Activated CD4-positive, alpha-beta memory T cell treated with anti-CD3 and anti-CD28 coated beads for 36 hours (primary cell): ENCODE data around the gene PDE4B. TPM values are rescaled to one million over a fixed set of nuclear protein-coding genes. Genes with fewer than 3 reads are reported as not detected.

Source experiments
- CTCF ChIA-PET: fragments of 350-600 bp; sonication (Branson Sonifier 250); formaldehyde crosslinking; loops from one replicate; lab custom pipeline; 2021; ENCODE audit warnings: antibody characterized with exemption, inconsistent platforms; lab: Charles Lee
- POLR2A ChIA-PET: fragments of 350-600 bp; sonication (Branson Sonifier 250); formaldehyde crosslinking; loops from one replicate; lab custom pipeline; 2021; ENCODE audit warnings: antibody characterized with exemption; lab: Charles Lee
- DNase-seq: peaks from one replicate; pipeline ENCODE4 v3.0.0-alpha.2; 2020
- H3K27ac Mint-ChIP-seq: one replicate; pipeline ENCODE4 v1.8.0; 2021; ENCODE audit warnings: mixed read lengths
- H3K27me3 Mint-ChIP-seq: one replicate; pipeline ENCODE4 v1.8.0; 2021; ENCODE audit warnings: mixed read lengths
- H3K36me3 Mint-ChIP-seq: one replicate; pipeline ENCODE4 v1.8.0; 2021; ENCODE audit warnings: mixed read lengths
- H3K4me1 Mint-ChIP-seq: one replicate; pipeline ENCODE4 v1.8.0; 2021; ENCODE audit warnings: low read depth, mixed read lengths
- H3K4me3 Mint-ChIP-seq: one replicate; pipeline ENCODE4 v1.8.0; 2021; ENCODE audit warnings: mild to moderate bottlenecking, mixed read lengths
- H3K9me3 Mint-ChIP-seq: one replicate; pipeline ENCODE4 v1.8.0; 2021; ENCODE audit warnings: mixed read lengths
- intact Hi-C: fragments of 100-400 bp; cut with micrococcal nuclease; formaldehyde crosslinking; loops from one replicate; pipeline ENCODE4 v1.15.1; 2023
- total RNA-seq, 2 experiments: library from RNA; stranded (reverse); gene quantifications; one replicate each; pipeline ENCODE4 v1.2.3, GENCODE V29; 2021

The PDE4B gene
- total RNA-seq, 2 experiments from 2014 or later: 34.7 to 38.3 TPM

- POLR2A ChIA-PET: interaction anchor here (0.8 to 2.9 kb wide), 13 partner anchors 8 to 162 kb away, joined by 3 to 29 read pairs (median 7); no protein-coding TSS in a partner anchor
- CTCF ChIA-PET: interaction anchor here (0.8 to 2.9 kb wide), 14 partner anchors 11 to 170 kb away, joined by 3 to 22 read pairs (median 4); no protein-coding TSS in a partner anchor
- Mint-ChIP-seq H3K27ac (peak overlapping the region; percentile 65), H3K9me3 (no peaks in the 10 kb centered on the region), H3K36me3 (no peaks in the 10 kb centered on the region), H3K4me3 (peak overlapping the region; percentile 49), H3K4me1 (peaks cover 88% of the 10 kb centered on the region), H3K27me3 (no peaks in the 10 kb centered on the region)
- intact Hi-C loops: loop anchor here (1.0 kb wide), 1 partner anchor 8 kb away; no protein-coding TSS in a partner anchor
- no peak for DNase-seq
These were observed 482.4 kb downstream of the PDE4B start for GRCh38 chr1:66275083-66275482.

DNA sequence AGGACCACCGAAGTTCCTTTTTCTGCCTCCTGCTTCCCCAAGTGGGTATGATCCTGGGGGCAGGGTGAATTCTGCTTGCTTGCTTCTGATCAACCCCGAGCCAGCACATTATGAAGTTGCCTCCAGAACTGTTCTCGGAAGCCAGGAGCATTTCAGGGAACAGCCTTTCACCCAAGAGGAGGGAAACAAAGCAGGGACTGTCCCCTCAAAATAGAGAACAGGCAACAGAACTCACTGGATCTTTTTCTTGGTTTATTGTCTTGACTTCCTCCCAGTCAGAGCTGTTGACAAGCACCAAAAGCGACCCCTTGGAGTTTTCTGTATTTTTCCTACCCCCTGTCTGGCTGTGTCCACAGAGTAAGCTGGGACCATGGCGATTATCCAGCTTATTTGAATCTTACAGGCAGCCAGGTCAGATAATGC, 482.9 kb downstream of the PDE4B start:
- DNase-seq: peak; percentile 57
- ChIA-PET CTCF (interaction anchor here (0.6 to 2.9 kb wide), 13 partner anchors 14 to 170 kb away, joined by 3 to 22 read pairs (median 4); no protein-coding TSS in a partner anchor), POLR2A (interaction anchor here (0.9 to 2.9 kb wide), 14 partner anchors 15 to 171 kb away, joined by 3 to 29 read pairs (median 6); no protein-coding TSS in a partner anchor)
- intact Hi-C loops: loop anchor here (1.0 kb wide), 3 partner anchors 8 to 99 kb away; no protein-coding TSS in a partner anchor
- H3K4me3 Mint-ChIP-seq: peak overlapping the region; percentile 49
- H3K36me3 Mint-ChIP-seq: no peaks in the 10 kb centered on the region
- peaks cover 88% of the 10 kb centered on the region for H3K4me1 Mint-ChIP-seq
- H3K9me3 Mint-ChIP-seq: no peaks in the 10 kb centered on the region
- H3K27ac Mint-ChIP-seq: peak overlapping the region; percentile 65
- H3K27me3 Mint-ChIP-seq: no peaks in the 10 kb centered on the region

GRCh38 chr1:66276218-66276617, 483.5 kb downstream of the PDE4B start:
- Mint-ChIP-seq H3K9me3 (no peaks in the 10 kb centered on the region), H3K27me3 (no peaks in the 10 kb centered on the region), H3K4me3 (peak overlapping the region; percentile 49)

GRCh38 chr1:66278260-66279021, 485.7 kb downstream of the PDE4B start:
- intact Hi-C loops: no loop called here
- Mint-ChIP-seq H3K27ac (peak overlapping the region; percentile 15), H3K27me3 (no peaks in the 10 kb centered on the region), H3K4me3 (no peak overlapping the region), H3K4me1 (peaks cover 89% of the 10 kb centered on the region), H3K9me3 (no peaks in the 10 kb centered on the region), H3K36me3 (no peaks in the 10 kb centered on the region)
- POLR2A ChIA-PET: interaction anchor here (0.9 kb wide), 1 partner anchor 72 kb away, joined by 3 read pairs; no protein-coding TSS in a partner anchor
- no peak for DNase-seq
- CTCF ChIA-PET: interaction anchor here (0.9 to 2.2 kb wide), 6 partner anchors 21 to 166 kb away, joined by 3 to 5 read pairs (median 3); no protein-coding TSS in a partner anchor

More at GRCh38 chr1:66276218-66276617, 483.5 kb downstream of the PDE4B start:
- ChIA-PET CTCF (interaction anchor here (0.6 to 2.9 kb wide), 8 partner anchors 14 to 169 kb away, joined by 3 to 22 read pairs (median 4); no protein-coding TSS in a partner anchor), POLR2A (interaction anchor here (0.8 to 2.9 kb wide), 12 partner anchors 15 to 170 kb away, joined by 3 to 29 read pairs (median 6); no protein-coding TSS in a partner anchor)
- Mint-ChIP-seq H3K27ac (peak overlapping the region; percentile 65), H3K4me1 (peaks cover 87% of the 10 kb centered on the region), H3K36me3 (no peaks in the 10 kb centered on the region)
- DNase-seq: peak; percentile 44
- intact Hi-C loops: loop anchor here (1.0 kb wide), 2 partner anchors 70 to 98 kb away; no protein-coding TSS in a partner anchor

DNA sequence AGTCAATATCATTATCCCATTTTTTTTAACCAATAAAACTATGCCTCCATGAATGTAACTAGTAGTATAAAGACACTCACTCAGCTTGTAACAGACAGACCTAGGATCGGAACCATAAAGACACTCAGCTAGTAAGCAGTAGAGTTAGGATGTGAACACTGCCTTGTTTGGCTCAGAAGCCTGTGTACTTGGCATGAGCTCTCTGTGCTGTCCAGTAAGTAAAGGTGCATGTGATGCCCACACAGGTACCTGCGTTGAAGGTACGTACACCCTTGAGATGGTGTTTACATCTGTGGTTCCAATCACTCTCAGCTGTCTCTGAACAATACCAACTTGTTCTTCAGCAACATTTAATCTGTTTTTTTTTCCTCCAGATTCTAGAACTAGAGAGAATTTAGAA, 489.1 kb downstream of the PDE4B start:
- POLR2A ChIA-PET: interaction anchor here (0.8 to 2.8 kb wide), 14 partner anchors 13 to 89 kb away, joined by 3 to 20 read pairs (median 6); no protein-coding TSS in a partner anchor
- intact Hi-C loops: loop anchor here (1.0 to 10.0 kb wide), 15 partner anchors 19 to 1403 kb away; partner anchors contain the start of genes DNAI4, GADD45A and MIER1
- DNase-seq: no peak
- Mint-ChIP-seq H3K4me3 (no peak overlapping the region), H3K27me3 (no peaks in the 10 kb centered on the region), H3K36me3 (no peaks in the 10 kb centered on the region), H3K27ac (peak overlapping the region; percentile 76), H3K9me3 (no peaks in the 10 kb centered on the region), H3K4me1 (peaks cover 89% of the 10 kb centered on the region)
- CTCF ChIA-PET: interaction anchor here (0.7 to 2.9 kb wide), 17 partner anchors 9 to 164 kb away, joined by 3 to 26 read pairs (median 5); no protein-coding TSS in a partner anchor

GRCh38 chr1:66282343-66282852, 489.7 kb downstream of the PDE4B start:
- peak overlapping the region; percentile 76 for H3K27ac Mint-ChIP-seq
- DNase-seq: peak; percentile 80
- no peaks in the 10 kb centered on the region for H3K27me3 Mint-ChIP-seq
- H3K4me1 Mint-ChIP-seq: peaks cover 87% of the 10 kb centered on the region
- no peaks in the 10 kb centered on the region for H3K36me3 Mint-ChIP-seq
- intact Hi-C loops: loop anchor here (1.0 to 10.0 kb wide), 15 partner anchors 19 to 1402 kb away; partner anchors contain the start of genes DNAI4, GADD45A and MIER1
- H3K9me3 Mint-ChIP-seq: no peaks in the 10 kb centered on the region
- POLR2A ChIA-PET: interaction anchor here (0.6 to 2.8 kb wide), 15 partner anchors 12 to 92 kb away, joined by 3 to 20 read pairs (median 5); no protein-coding TSS in a partner anchor
- CTCF ChIA-PET: interaction anchor here (0.7 to 2.9 kb wide), 18 partner anchors 8 to 163 kb away, joined by 3 to 26 read pairs (median 4); no protein-coding TSS in a partner anchor
- H3K4me3 Mint-ChIP-seq: no peak overlapping the region

DNA sequence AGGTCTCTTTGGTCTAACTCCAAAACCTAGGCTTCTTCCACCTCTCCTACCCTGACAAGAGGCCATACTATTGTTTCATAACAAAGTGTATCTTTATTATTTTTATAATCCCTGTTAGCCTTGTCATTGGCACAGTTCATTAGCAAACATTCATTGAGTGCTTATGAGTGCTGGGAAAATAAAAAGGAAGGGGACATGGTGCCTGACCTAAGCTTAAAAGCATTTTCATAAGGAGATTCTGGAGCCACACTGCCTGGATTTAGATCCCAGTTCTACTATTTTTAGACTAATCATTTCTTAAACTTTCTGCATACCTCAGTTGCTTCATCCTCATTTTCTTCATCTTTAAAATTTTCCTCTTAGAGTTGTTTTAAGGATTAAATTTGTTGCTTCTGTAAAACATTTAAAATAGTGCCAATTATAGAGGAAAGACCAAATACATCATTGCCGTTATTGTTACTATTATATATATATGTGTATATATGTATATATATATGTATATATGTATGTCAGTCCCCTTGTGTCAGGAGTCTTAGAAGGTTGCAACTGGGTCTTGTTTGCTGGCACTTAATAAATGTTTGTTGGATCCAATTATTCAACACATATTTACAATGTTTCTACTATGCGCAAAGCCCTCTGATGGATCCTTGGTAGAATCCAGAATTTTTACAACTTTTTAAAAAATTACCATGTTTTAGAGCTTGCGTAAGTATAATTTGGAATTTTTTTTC, 490.4 kb downstream of the PDE4B start:
- CTCF ChIA-PET: interaction anchor here (0.9 to 2.9 kb wide), 16 partner anchors 7 to 162 kb away, joined by 3 to 26 read pairs (median 6); no protein-coding TSS in a partner anchor
- intact Hi-C loops: loop anchor here (1.0 to 10.0 kb wide), 18 partner anchors 8 to 1402 kb away; partner anchors contain the start of genes DNAI4, GADD45A and MIER1
- H3K4me1 Mint-ChIP-seq: peaks cover 84% of the 10 kb centered on the region
- H3K27ac Mint-ChIP-seq: peak overlapping the region; percentile 87
- DNase-seq: no peak
- POLR2A ChIA-PET: interaction anchor here (0.6 to 2.8 kb wide), 15 partner anchors 8 to 92 kb away, joined by 3 to 20 read pairs (median 5); no protein-coding TSS in a partner anchor
- no peaks in the 10 kb centered on the region for H3K36me3 Mint-ChIP-seq
- no peak overlapping the region for H3K4me3 Mint-ChIP-seq
- no peaks in the 10 kb centered on the region for H3K27me3 Mint-ChIP-seq
- no peaks in the 10 kb centered on the region for H3K9me3 Mint-ChIP-seq

- peak overlapping the region; percentile 9 for H3K4me3 Mint-ChIP-seq
- CTCF ChIA-PET: interaction anchor here (1.4 to 2.9 kb wide), 5 partner anchors 25 to 162 kb away, joined by 3 to 26 read pairs (median 15); no protein-coding TSS in a partner anchor
These were observed 490.9 kb downstream of the PDE4B start for GRCh38 chr1:66283622-66284041.

DNA sequence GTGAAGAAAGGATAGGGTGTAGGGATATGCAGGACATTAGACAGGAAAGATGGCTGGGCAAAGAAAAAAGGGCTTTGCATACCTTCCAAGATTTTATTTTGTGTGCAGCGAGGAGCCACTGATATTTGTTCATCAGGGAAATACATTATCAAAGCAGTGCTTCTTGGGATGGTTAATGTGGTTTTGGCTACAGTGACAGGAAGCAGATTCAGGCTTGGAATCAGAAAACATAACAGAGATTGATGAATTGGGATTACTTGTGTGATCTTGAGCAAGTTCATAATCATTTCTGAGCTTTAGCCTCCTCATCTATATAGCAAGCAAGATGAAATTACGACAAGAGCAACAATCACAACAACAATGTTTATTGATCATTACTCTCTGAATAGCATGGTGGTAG, 492.1 kb downstream of the PDE4B start:
- ChIA-PET CTCF (interaction anchor here (1.3 to 2.4 kb wide), 2 partner anchors 42 to 162 kb away, joined by 3 to 8 read pairs; no protein-coding TSS in a partner anchor), POLR2A (interaction anchor here (1.3 kb wide), 1 partner anchor 16 kb away, joined by 6 read pairs; no protein-coding TSS in a partner anchor)
- DNase-seq: no peak
- intact Hi-C loops: loop anchor here (5.0 to 10.0 kb wide), 4 partner anchors 640 to 1400 kb away; partner anchors contain the start of genes DNAI4, GADD45A and MIER1
- Mint-ChIP-seq H3K4me1 (peaks cover 82% of the 10 kb centered on the region), H3K27ac (peak overlapping the region; percentile 14), H3K9me3 (no peaks in the 10 kb centered on the region), H3K36me3 (no peaks in the 10 kb centered on the region), H3K27me3 (no peaks in the 10 kb centered on the region), H3K4me3 (no peak overlapping the region)

More at GRCh38 chr1:66283622-66284041, 490.9 kb downstream of the PDE4B start:
- H3K9me3 Mint-ChIP-seq: no peaks in the 10 kb centered on the region
- no peaks in the 10 kb centered on the region for H3K36me3 Mint-ChIP-seq
- POLR2A ChIA-PET: interaction anchor here (1.0 to 2.8 kb wide), 7 partner anchors 9 to 87 kb away, joined by 3 to 20 read pairs (median 6); no protein-coding TSS in a partner anchor
- intact Hi-C loops: loop anchor here (1.0 to 10.0 kb wide), 9 partner anchors 8 to 1401 kb away; partner anchors contain the start of genes DNAI4, GADD45A and MIER1
- H3K4me1 Mint-ChIP-seq: peaks cover 84% of the 10 kb centered on the region
- H3K27me3 Mint-ChIP-seq: no peaks in the 10 kb centered on the region
- peak overlapping the region; percentile 87 for H3K27ac Mint-ChIP-seq
- peak; percentile 59 for DNase-seq
